Gastrocnemius medialis (tissue), 4 donors: Measurements from ENCODE around the gene SMNDC1.

ENCODE experiments used
- CTCF ChIP-seq, 5 experiments: fragments of 450-650 bp in 3 of 5; fragments of 200-600 bp in 2 of 5; sonication (generic) in 2 of 5; IDR thresholded peaks in 4 of 5; conservative IDR thresholded peaks in 1 of 5; 1 replicate in 4 of 5; 2 replicates in 1 of 5; pipeline ENCODE4 v1.5.1; 2016 to 2019; ENCODE audit warnings: antibody characterized with exemption in 5 of 5, mild to moderate bottlenecking in 3 of 5, moderate library complexity in 3 of 5
- POLR2A ChIP-seq, 2 donors: fragments of 450-650 bp; IDR thresholded peaks; one replicate each; pipeline ENCODE4 v1.6.1; 2017; ENCODE audit warnings: antibody characterized with exemption in 2 of 2, mild to moderate bottlenecking in 2 of 2, moderate library complexity in 2 of 2

DNA sequence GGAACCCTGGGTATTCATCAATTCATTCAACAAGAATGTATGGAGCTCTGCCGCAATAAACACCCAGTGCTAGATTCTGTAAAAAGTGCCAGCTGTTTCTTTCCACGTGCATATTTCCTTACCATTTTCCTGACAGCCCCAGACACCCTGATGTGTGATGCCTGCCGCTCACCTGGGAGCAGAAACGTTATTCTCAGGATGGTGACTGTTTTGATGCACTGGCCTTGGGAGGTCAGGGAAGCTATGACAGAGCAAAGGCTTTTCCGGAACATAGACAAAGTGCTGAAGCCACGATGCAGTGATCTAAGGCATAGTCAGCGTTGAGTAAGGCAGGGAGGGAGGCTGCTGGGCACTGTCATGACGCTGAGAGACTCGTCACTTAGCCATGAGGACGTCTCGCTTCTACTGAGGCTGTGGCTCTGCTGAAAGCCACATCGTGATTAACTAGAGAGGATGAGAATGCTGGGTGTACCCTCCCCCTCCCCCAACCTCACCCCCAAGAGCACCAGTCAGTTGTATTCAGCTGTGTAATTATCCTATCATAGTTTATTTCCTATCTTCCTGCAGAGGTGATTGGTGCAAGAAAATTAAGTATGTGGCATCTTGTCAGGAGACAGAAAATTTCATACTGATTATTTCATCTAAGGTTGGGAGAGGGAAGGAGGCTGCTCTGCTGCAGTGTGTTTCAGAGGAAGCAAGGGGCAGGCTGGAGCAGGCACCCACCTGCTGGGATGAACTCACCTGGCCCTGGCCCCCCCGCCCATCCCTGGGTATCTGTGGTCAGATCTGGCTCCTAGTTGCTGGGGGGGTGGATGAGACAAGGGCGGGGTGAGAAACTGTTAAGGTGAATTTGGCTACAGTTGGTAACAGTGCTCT, 48.8 kb upstream of the SMNDC1 start:
- TF ChIP-seq CTCF (IDR thresholded peaks at IDR 0.05 in 4 of 5, conservative IDR thresholded peaks at IDR 0.05 in 1 of 5), result no peak
- TF ChIP-seq POLR2A (IDR thresholded peaks at IDR 0.05), result no peak
